GM12891 (cell line): ENCODE data around the gene GLOD4.
"Not testable (repeated sequence)": the region's sequence is repeated elsewhere in the genome, so short reads cannot be mapped to it uniquely, and the experiment has no call there.

Experiments
- POLR2A ChIP-seq: IDR thresholded peaks from 2 replicates; pipeline ENCODE4 v1.6.1; 2011; ENCODE audit warnings: low read depth, low read length, control low read depth
- TAF1 ChIP-seq: IDR thresholded peaks from 2 replicates; pipeline ENCODE4 v1.6.1; 2011; ENCODE audit warnings: low read depth, low read length, control low read depth

GRCh38 chr17:756010-756567 lies 26.0 kb downstream of the GLOD4 start:
- TF ChIP-seq TAF1, POLR2A: not testable (repeated sequence)
